AG04450 (cell line): ENCODE measurements around the gene SF3A2. TPM values are rescaled to one million over a fixed set of nuclear protein-coding genes. Genes with fewer than 3 reads are reported as not detected.
A peak's percentile ranks its signal among the peaks of the same experiment; 100 is the strongest.
"Not testable (repeated sequence)": the region's sequence is repeated elsewhere in the genome, so short reads cannot be mapped to it uniquely, and the experiment has no call there.

Source experiments
- CTCF ChIA-PET: fragments of 300-600, 350-600 bp; formaldehyde crosslinking; extraction: SDS; loops from one replicate; lab custom pipeline; 2022; ENCODE audit warnings: antibody characterized with exemption, inconsistent platforms; lab: Charles Lee
- POLR2A ChIA-PET: fragments of 350-600 bp; formaldehyde crosslinking; extraction: SDS; loops from one replicate; lab custom pipeline; 2021; ENCODE audit warnings: antibody characterized with exemption, inconsistent platforms; lab: Yijun Ruan, JAX
- DNase-seq: peaks from one replicate; pipeline ENCODE4 v3.0.0-alpha.2; 2011; ENCODE audit warnings: low read depth, low spot score
- H3K27ac ChIP-seq: one replicate; pipeline ENCODE4 v1.5.1; 2012; ENCODE audit warnings: low read depth, low read length, control low read depth
- H3K27me3 ChIP-seq: one replicate; pipeline ENCODE4 v1.6.0; 2012; ENCODE audit warnings: low read length; ENCODE audit not compliant: control insufficient read depth, insufficient read depth
- H3K4me3 ChIP-seq: 2 replicates; pipeline ENCODE4 v1.5.1; 2011; ENCODE audit warnings: mild to moderate bottlenecking, low read depth, low read length, control low read depth
- H3K9me3 ChIP-seq: 2 replicates; pipeline ENCODE4 v1.5.1; 2012; ENCODE audit warnings: low read length; ENCODE audit not compliant: control insufficient read depth, insufficient read depth
- CTCF ChIP-seq: IDR thresholded peaks from 2 replicates; pipeline ENCODE4 v1.5.1; 2011; ENCODE audit warnings: low read depth, low read length, control low read depth, inconsistent platforms
- polyA plus RNA-seq: library from polyadenylated mRNA; depleted of rRNA; stranded (reverse); fragments of >200 nt; gene quantifications from 2 replicates; pipeline ENCODE4 v1.2.3, GENCODE V29; 2011

Gene SF3A2
- polyA plus RNA-seq, 1 experiment: 7.0 TPM

- DNase-seq: no peak
- CTCF ChIA-PET: interaction anchor here (0.5 to 1.0 kb wide), 2 partner anchors 114 to 121 kb away, joined by 3 to 5 read pairs; no protein-coding TSS in a partner anchor
Observed at GRCh38 chr19:2276429-2276986, 39.9 kb downstream of the SF3A2 start.

GRCh38 chr19:2277138-2277537, 40.5 kb downstream of the SF3A2 start:
- CTCF ChIA-PET: interaction anchor here (1.0 kb wide), 1 partner anchor 121 kb away, joined by 5 read pairs; no protein-coding TSS in a partner anchor
- DNase-seq: no peak

More at GRCh38 chr19:2276429-2276986, 39.9 kb downstream of the SF3A2 start:
- no peak overlapping the region for H3K27ac ChIP-seq
- peaks cover 7% of the 10 kb centered on the region; the same call in 1 of the 2 replicates for H3K9me3 ChIP-seq
- POLR2A ChIA-PET: no interaction called here
- H3K4me3 ChIP-seq: no peak overlapping the region
- H3K27me3 ChIP-seq: no peaks in the 10 kb centered on the region
- no peak for TF ChIP-seq CTCF

GRCh38 chr19:2278459-2279158, 42.0 kb downstream of the SF3A2 start:
- no peaks in the 10 kb centered on the region for H3K27me3 ChIP-seq
- no peak overlapping the region for H3K4me3 ChIP-seq
- TF ChIP-seq CTCF: no peak
- H3K27ac ChIP-seq: no peak overlapping the region
- DNase-seq: no peak
- no peaks in the 10 kb centered on the region; the same call in 1 of the 2 replicates for H3K9me3 ChIP-seq
- ChIA-PET POLR2A (no interaction called here), CTCF (no interaction called here)

More at GRCh38 chr19:2277138-2277537, 40.5 kb downstream of the SF3A2 start:
- no peak overlapping the region for H3K27ac ChIP-seq
- no peak for TF ChIP-seq CTCF
- H3K27me3 ChIP-seq: no peaks in the 10 kb centered on the region
- POLR2A ChIA-PET: no interaction called here
- H3K4me3 ChIP-seq: no peak overlapping the region
- H3K9me3 ChIP-seq: peaks cover 7% of the 10 kb centered on the region; the same call in 1 of the 2 replicates

GRCh38 chr19:2280633-2281264, 44.1 kb downstream of the SF3A2 start:
- Histone ChIP-seq H3K27ac (no peak overlapping the region), H3K27me3 (no peaks in the 10 kb centered on the region), H3K4me3 (no peak overlapping the region), H3K9me3 (no peaks in the 10 kb centered on the region; the same call in 1 of the 2 replicates)
- ChIA-PET CTCF (no interaction called here), POLR2A (interaction anchor here (0.6 kb wide), 1 partner anchor 17 kb away, joined by 3 read pairs; no protein-coding TSS in a partner anchor)
- TF ChIP-seq CTCF: no peak
- no peak for DNase-seq

- DNase-seq, H3K27ac ChIP-seq, H3K9me3 ChIP-seq, CTCF ChIA-PET, H3K27me3 ChIP-seq: not testable (repeated sequence)
- POLR2A ChIA-PET: interaction anchor here (1.3 kb wide), 1 partner anchor 11 kb away, joined by 3 read pairs; no protein-coding TSS in a partner anchor
- H3K4me3 ChIP-seq: peak overlapping the region; percentile 36
Observed at GRCh38 chr19:2281265-2282061, 44.8 kb downstream of the SF3A2 start.
